ENCODE data around the gene STAT3. TPM values are rescaled to one million over a fixed set of nuclear protein-coding genes. Genes with fewer than 3 reads are reported as not detected.
A peak's percentile ranks its signal among the peaks of the same experiment; 100 is the strongest.

STAT3 gene
- total and polyA plus RNA-seq, 2 of the 13 experiments (the other 11 are each of a cell fraction or from before 2014, with no cell fraction given), result 61.8 to 62.4 TPM

- TF ChIP-seq HMGXB3 (CRISPR knock-in tag; IDR thresholded peaks at IDR 0.05; ENCODE audit: borderline replicate concordance), result no peak
- TF ChIP-seq, protein P1, sequence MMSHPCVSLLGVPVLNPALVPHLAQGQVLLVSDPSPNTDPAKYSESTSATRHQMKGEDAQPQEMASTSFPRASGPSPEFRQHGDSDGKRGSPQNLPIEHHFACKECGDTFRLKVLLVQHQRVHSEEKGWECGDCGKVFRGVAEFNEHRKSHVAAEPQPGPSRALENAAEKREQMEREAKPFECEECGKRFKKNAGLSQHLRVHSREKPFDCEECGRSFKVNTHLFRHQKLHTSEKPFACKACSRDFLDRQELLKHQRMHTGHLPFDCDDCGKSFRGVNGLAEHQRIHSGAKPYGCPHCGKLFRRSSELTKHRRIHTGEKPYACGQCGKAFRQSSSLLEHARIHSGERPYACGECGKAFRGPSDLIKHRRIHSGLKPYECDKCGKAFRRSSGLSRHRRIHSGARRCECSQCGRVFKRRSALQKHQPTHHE (CRISPR knock-in tag; IDR thresholded peaks at IDR 0.05; ENCODE audit: borderline replicate concordance), result no peak
- no peak for TF ChIP-seq ZNF3 (CRISPR knock-in tag; IDR thresholded peaks at IDR 0.05)
- TF ChIP-seq ZBTB8A (CRISPR knock-in tag; IDR thresholded peaks at IDR 0.05; ENCODE audit: borderline replicate concordance, low read depth), result no peak
- no peak for TF ChIP-seq RAD21 (CRISPR knock-in tag; IDR thresholded peaks at IDR 0.05)
- TF ChIP-seq GATAD2A (CRISPR knock-in tag; IDR thresholded peaks at IDR 0.05), result 0 out of 2 replicates have a peak, but pooled peaks have one; percentile 10
- TF ChIP-seq, protein P2, sequence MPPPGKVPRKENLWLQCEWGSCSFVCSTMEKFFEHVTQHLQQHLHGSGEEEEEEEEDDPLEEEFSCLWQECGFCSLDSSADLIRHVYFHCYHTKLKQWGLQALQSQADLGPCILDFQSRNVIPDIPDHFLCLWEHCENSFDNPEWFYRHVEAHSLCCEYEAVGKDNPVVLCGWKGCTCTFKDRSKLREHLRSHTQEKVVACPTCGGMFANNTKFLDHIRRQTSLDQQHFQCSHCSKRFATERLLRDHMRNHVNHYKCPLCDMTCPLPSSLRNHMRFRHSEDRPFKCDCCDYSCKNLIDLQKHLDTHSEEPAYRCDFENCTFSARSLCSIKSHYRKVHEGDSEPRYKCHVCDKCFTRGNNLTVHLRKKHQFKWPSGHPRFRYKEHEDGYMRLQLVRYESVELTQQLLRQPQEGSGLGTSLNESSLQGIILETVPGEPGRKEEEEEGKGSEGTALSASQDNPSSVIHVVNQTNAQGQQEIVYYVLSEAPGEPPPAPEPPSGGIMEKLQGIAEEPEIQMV (CRISPR knock-in tag; IDR thresholded peaks at IDR 0.05; ENCODE audit: low read depth), result no peak
- no peak for TF ChIP-seq CHD2 (IDR thresholded peaks at IDR 0.05; ENCODE audit: low read depth, low read length)
- 0 out of 2 replicates have a peak, but pooled peaks have one; percentile 7 for TF ChIP-seq MAFF (IDR thresholded peaks at IDR 0.05; ENCODE audit: low read depth, low read length)
- TF ChIP-seq ZNF788 (CRISPR knock-in tag; IDR thresholded peaks at IDR 0.05; ENCODE audit: borderline replicate concordance), result no peak
- TF ChIP-seq ZNF792 (CRISPR knock-in tag; IDR thresholded peaks at IDR 0.05), result no peak
- no peak for TF ChIP-seq ZFP62 (CRISPR knock-in tag; IDR thresholded peaks at IDR 0.05)
- TF ChIP-seq FOXP1 (IDR thresholded peaks at IDR 0.05), result no peak
- peak; percentile 32; the same call in 1 of the 2 replicates for TF ChIP-seq FOXP1 (CRISPR knock-in tag; IDR thresholded peaks at IDR 0.05)
- TF ChIP-seq ZKSCAN8 (CRISPR knock-in tag; IDR thresholded peaks at IDR 0.05; ENCODE audit: borderline replicate concordance), result no peak
- TF ChIP-seq ZBTB42 (CRISPR knock-in tag; IDR thresholded peaks at IDR 0.05), result no peak
- no peak for TF ChIP-seq ZNF431 (CRISPR knock-in tag; IDR thresholded peaks at IDR 0.05; ENCODE audit: borderline replicate concordance, low read depth)
- TF ChIP-seq, protein P3, sequence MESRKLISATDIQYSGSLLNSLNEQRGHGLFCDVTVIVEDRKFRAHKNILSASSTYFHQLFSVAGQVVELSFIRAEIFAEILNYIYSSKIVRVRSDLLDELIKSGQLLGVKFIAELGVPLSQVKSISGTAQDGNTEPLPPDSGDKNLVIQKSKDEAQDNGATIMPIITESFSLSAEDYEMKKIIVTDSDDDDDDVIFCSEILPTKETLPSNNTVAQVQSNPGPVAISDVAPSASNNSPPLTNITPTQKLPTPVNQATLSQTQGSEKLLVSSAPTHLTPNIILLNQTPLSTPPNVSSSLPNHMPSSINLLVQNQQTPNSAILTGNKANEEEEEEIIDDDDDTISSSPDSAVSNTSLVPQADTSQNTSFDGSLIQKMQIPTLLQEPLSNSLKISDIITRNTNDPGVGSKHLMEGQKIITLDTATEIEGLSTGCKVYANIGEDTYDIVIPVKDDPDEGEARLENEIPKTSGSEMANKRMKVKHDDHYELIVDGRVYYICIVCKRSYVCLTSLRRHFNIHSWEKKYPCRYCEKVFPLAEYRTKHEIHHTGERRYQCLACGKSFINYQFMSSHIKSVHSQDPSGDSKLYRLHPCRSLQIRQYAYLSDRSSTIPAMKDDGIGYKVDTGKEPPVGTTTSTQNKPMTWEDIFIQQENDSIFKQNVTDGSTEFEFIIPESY (CRISPR knock-in tag; IDR thresholded peaks at IDR 0.05), result 0 out of 2 replicates have a peak, but pooled peaks have one; percentile 11
- TF ChIP-seq ZBTB43 (CRISPR knock-in tag; conservative IDR thresholded peaks at IDR 0.05), result no peak
- no peak for TF ChIP-seq GTF2F1 (IDR thresholded peaks at IDR 0.05; ENCODE audit: low read length)
- no peak for TF ChIP-seq ZNF652 (CRISPR knock-in tag; IDR thresholded peaks at IDR 0.05; ENCODE audit: borderline replicate concordance, low read depth)
- TF ChIP-seq PRMT3 (CRISPR knock-in tag; IDR thresholded peaks at IDR 0.05; ENCODE audit: borderline replicate concordance, low read depth), result no peak
- TF ChIP-seq ARNTL (CRISPR knock-in tag; IDR thresholded peaks at IDR 0.05), result no peak
Observed at GRCh38 chr17:42389899-42390298, 1.7 kb upstream of the STAT3 start (continued).
